Measurements from ENCODE around the gene KCNJ15.
"Not testable (repeated sequence)": the region's sequence is repeated elsewhere in the genome, so short reads cannot be mapped to it uniquely, and the experiment has no call there.

The KCNJ15 gene

DNA sequence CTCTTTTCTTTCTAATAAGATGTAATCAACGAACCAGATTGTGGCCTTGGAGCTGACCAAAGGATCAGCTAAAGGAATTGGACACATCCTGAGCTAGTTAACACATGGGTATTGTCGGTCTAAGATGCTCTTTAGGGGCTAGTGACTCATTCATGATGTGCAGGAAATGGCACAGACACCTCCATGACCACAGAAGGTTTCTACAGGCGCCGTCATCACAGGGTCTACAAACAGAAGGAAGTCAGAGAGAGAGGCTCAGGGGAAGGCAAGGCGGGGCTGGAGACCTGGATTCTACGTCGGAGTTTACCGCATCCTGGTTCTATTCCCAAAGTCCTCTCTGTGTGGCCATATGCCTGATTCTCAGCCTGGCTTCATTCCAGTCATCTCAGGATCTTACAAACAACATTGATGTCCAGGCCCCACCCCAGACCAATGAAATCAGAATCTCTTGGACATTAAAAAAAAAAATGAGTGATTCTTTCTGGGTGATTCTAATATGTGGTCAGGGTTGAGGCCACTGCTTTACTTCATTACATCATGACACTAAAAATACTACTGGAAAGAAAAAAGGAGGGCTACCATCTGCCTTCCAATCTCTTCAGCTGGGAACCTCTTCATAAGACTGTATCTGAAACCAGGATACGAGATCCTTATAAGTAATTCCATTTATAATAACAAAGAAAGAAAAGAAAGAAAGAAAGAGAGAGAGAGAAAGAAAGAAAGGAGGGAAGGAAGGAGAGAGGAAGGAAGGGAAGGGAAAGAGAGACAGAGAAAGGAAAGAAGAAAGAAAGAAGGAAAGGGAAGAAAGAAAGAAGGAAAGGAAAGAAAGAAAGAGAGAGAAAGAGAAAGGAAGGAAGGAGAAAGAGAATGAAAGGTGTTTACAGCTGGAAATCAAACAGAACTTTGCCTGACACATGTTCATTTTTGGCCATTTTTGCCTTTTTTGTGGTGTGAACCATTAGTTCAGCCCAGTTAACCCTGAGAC is 11.6 kb upstream of the KCNJ15 start:
- DNase-seq, result no peak

DNA sequence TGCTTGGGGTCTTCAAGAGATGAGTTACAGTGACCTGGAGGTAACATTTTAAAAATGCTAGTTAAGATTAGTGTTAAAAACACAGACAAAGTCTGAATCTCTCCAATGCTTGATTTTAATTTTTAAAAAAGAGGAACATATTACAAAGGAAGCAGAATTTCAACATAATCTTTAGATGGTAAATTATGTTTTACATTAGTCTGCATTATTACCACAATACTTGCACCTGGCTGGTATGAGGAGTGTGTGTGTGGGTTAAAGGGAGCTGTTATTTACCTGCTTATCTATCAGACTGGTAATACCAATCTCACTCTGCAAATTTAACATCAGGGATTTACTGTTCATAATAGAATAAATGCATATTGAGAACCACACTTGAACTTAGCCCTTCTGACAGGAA is 10.3 kb upstream of the KCNJ15 start:
- no peak for DNase-seq

- DNase-seq, result not testable (repeated sequence)
Observed at GRCh38 chr21:38247054-38247453, 9.7 kb upstream of the KCNJ15 start.

DNA sequence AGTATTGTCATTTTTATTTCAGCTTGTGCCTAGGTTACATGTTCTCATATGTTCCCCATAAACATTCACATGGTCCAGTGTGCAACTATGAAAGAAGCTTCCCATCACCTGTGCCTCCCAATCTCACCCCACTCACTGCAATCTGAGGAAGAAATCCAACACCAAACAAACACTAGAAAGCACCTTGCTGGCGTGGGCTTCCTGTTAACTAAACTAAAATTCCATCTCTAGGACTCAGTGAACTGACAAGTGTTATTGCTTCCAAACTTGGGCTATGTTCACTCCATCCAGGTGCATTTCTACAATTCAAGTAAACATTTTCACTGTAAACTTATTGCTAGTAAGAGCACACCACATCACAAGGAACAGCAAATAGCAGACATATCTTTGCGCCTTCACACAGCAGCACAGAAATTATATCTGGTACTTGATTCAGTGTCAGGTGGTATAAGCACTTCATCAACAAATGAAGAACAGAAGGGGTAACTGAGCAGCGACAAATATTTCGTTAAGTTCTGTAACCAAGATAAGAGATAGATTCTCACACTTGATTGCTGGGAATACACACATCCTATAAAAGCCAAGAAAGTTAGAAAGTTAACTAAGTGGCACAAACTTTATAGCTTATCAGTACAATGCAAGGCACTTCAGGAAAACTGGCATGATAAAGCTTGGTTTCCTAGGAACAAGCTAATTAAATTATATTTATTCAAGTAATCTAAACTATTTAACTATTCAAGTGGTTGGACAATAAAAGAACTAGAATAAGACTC is 8.9 kb upstream of the KCNJ15 start:
- DNase-seq, result no peak

DNA sequence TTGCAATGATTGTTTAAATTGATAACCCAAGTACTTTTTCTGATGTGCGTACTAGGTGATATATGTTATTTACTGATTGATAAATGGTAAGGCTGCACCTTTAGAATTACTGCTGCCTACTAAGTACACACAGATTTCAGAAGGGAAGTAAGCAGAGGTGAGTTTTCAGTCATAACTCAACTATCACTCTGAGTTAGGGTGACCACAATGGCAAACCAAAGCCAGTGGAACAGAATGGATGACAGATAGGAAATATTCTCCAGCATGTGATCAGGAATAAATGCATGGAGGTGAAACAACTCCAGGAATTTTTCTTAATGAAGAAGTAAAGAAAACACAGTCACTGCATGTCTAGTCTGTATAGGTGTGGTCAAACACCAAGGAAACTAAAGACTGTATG is 7.5 kb upstream of the KCNJ15 start:
- DNase-seq, result no peak

- no peak for DNase-seq
Observed at GRCh38 chr21:38249696-38250278, 7.0 kb upstream of the KCNJ15 start.

DNA sequence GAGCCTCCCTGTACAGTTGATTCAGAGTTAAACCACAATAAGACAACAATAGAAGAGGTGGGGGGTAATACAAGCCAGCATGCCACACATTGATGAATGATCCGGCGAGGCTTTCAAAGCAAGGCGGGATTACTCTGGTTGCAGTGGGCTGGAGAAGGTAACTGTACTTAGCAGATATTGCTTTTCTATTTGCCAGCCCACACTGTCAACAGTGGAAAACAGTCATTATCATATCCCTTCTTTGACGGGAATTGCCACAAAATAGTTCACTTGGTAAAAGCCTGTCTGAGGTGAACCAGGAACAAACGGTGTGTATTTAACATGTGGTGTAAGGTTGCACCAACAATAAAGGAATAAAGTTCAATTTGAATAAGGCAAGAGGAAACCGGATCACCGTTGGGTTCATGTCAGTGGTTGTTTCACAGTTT is 5.8 kb upstream of the KCNJ15 start:
- DNase-seq, result no peak

GRCh38 chr21:38254970-38255369 is 1.8 kb upstream of the KCNJ15 start:
- no peak for DNase-seq

DNA sequence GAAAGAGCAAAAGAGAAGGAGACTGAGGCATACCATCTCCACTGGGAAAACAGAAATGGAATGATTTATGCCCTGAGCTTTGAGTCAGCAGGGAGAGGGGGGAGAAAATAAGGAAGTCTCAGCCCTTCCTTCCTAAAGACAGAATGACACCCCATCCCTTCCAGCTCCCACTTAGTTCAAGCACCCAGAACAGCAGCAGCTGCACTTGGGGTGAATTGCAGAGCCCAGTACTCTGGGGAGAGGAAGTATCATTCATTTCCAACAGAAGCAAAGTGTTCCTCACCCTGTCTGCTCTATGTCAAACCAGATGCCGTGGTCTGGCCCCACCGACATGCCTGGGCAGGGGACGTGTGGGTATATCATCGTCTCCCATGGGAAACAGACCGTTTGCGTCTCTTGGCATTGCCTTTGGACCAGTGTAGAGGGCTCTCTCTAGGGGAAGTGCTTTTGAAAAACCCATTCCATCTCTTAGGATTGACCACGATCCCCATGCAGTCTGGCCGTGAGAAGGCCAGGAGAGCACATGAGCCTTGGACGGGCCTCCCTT is 1.1 kb upstream of the KCNJ15 start:
- no peak for DNase-seq

DNA sequence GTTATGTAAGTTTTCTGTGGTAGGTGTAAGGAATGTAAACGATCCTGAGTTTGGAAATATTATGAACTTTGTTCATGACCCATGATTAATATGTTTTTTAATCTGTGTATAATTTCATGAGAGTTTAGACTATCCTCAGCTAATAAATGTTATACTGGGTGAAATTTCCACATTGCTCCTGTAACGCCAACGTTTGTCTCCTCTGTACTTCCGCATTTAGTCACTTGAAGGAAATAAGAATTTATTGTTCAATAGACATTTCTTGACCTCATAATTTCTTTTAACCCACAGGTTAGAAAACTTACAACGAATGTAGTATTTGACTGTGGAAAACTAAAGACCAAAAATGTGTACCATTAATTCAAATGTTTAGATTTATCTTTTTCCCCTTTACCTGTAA is 876 bp downstream of the KCNJ15 start:
- DNase-seq, result no peak

DNA sequence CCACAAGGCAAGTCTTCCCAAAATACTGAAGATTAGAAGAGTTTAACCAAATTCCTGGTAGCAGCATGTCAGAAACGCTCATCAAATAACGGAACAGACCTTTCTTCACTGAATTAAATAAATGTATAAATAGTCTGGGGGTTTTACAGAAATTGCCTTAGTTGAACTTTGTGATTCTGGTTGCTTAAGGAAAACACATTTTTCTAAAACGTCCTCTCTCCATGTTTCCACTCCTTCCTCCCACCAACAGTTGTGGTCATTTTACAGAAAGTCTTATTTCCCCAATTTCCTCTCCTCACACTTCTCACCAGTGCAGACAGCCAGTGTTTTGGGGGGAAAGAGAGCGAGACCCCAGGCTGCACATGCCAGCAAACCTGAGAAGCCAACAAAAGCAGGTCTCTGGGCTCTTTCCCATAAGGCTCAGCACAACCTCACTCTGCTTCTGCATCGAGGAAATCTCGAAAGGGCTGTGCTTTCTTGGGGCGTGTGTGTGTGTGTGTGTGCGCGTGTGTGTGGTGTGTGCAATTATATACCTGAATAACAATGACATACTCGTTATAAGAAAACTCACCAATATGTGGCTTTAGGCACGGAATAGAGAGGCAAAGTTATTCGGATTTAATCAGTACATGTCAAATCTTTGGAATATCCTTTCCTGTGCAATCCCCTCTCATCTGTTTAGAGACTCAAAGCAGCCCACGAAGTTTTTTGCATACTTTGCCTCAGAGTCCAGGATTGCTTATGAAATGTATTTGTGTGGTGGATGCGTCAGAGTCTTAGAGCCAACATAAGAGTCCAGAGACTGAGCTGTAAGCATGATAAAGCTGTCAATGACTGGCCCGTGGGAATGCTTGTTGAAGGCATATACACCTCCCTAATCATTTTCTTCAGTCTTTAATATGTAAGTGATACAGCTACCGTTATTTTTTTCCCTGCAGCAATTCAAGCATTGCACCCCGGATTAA is 2.0 kb downstream of the KCNJ15 start:
- no peak for DNase-seq

GRCh38 chr21:38259665-38260064 is 2.9 kb downstream of the KCNJ15 start:
- DNase-seq, result no peak

- DNase-seq, result no peak
Observed at GRCh38 chr21:38260426-38260825, 3.6 kb downstream of the KCNJ15 start.

GRCh38 chr21:38261851-38262250 is 5.1 kb downstream of the KCNJ15 start:
- DNase-seq, result no peak

GRCh38 chr21:38263493-38263892 is 6.7 kb downstream of the KCNJ15 start:
- no peak for DNase-seq

GRCh38 chr21:38264571-38264970 is 7.8 kb downstream of the KCNJ15 start:
- no peak for DNase-seq

DNA sequence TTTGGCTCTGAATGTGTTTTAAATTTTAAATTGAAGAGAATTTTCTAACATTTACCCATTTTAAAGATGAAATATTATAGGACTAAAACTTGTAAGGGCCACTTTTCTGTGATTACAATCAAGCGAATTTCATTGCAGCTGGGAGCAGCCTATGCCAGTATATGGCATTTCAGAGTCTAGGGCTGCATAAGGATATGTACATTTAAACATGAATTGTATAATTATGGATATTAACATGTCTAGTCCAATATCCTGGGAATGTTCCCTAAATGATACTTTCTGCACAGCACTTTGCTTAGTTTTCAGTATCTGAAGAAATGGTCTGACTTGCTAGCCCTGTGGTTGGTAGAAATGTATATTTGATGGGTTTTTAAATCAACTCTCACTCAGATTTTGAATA is 8.4 kb downstream of the KCNJ15 start:
- no peak for DNase-seq

DNA sequence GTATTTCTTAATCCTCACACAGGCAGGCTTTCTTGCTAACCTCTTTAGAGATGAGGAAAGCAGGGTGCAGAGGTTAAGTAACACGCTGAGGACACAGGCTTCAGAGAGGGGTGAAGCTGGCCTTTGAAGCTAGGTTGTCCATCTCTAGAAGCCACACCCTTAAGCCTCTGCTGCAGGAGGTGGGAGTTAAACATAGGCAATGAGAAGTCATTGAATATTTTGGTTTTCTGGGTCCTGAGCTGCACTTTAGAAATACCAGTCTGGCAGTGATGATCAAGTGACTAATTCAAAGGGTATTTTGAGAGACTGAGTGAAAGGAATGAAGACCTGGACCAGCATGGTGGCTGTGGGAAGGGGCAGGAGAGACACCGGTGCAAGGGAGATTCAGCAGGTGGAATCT is 9.9 kb downstream of the KCNJ15 start:
- DNase-seq, result no peak

DNA sequence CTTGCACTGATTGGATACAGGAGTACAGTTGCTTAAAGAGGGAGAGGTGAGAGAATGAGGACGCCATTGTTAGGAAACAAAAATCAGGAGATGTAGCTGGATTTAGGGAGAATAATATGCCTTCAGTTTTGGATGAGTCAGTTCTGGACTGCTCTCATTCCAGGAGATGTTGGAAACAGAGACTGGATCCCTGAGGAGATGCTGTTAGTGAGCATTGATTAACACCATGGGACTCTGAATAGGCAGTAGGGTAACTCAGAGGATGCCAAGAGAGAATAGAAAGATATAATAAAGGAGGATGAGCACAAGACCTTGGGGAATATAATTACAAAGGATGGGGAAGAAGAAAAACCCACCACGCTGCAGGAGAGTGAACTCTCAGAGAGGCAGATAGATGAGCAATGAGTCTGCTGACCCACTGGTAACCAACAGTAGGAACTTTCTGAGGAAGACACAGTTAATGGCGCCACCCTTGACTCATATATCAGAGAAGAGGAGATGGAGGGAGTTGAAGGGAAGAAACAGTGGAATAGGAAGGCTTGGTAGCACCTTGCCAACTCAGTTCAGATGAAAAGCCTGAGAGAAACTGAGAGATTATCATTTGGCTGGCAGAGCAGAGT is 10.5 kb downstream of the KCNJ15 start:
- no peak for DNase-seq

- no peak for DNase-seq
Observed at GRCh38 chr21:38267991-38268863, 11.4 kb downstream of the KCNJ15 start.
